ENCODE measurements around the gene RNF220. TPM values are rescaled to one million over a fixed set of nuclear protein-coding genes. Genes with fewer than 3 reads are reported as not detected.

RNF220 gene
- total and polyA plus RNA-seq, 2 of the 4 experiments (the other 2 are of a cell fraction) = 71.8 to 77.1 TPM

DNA sequence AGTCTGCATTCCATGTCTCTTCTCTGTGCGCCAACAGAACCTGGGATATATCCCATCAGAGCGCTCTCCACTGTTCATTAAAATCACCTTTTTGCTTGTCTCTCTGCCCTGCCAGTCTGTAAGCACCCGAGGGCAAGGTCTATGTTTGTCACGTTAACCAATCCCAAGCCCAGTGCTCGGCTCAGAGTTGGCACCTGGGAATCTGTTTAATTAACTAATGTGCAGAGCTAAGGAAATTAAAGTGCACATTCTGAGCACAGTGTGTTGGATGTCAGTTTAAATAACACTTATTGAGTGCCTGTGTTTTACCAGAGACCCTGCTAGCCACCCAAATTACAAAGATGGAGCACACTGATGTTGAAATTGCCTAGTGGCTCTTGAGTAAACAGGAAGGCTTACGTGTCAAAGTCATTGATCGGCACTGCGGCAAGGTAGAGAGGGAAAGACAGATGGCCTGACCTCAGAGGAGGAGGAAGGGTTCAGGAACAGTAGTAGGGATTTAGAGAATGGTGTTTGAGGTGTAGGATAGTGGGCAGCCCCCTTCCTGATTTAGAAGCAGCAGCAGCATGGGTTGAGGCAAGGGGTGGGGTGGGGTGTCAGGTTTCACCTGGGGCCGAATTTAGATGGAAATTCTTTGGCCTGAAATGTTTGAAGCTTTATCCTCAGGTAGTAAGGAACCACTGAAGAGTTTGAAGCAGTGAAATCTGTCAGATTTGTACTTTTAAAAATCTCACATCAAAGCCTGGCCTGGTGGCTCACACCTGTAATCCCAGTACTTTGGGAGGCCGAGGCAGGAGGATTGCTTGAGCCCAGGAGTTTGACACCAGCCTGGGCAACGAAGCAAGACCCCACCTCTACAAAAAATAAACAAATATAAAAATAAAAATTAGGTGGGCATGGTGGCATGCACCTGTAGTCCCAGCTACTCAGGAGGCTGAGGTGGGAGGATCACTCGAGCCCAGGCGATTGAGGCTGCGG, 277.1 kb downstream of the RNF220 start:
- Histone ChIP-seq H3K9me3 (ENCODE audit: control insufficient read depth, insufficient read depth, low read length) (no peaks in the 10 kb centered on the region), H3K27me3 (ENCODE audit: control insufficient read depth, insufficient read depth, low read length) (no peaks in the 10 kb centered on the region; the same call in 1 of the 2 replicates), H3K79me1 (ENCODE audit: low read depth in 1 of 2, low read length in 2 of 2) (no peaks in the 10 kb centered on the region; a peak in 1 of 4 replicates), H2BK15ac (ENCODE audit: low read depth, low read length) (no peak overlapping the region), H4K91ac (ENCODE audit: insufficient read depth, low read depth, low read length) (no peak overlapping the region), H3K56ac (ENCODE audit: extremely low read depth, insufficient read depth, low read length) (no peak overlapping the region), H3K4me2 (ENCODE audit: low read depth, low read length) (no peak overlapping the region), H2AFZ (replicated peaks; ENCODE audit: low read length, poor library complexity) (no peak overlapping the region), H3K36me3 (ENCODE audit: control insufficient read depth, insufficient read depth, low read length) (no peaks in the 10 kb centered on the region), H3K4me3 (ENCODE audit: insufficient read depth, low read depth, low read length) (no peak overlapping the region), H2BK120ac (ENCODE audit: low read depth, low read length) (no peak overlapping the region), H2AK5ac (ENCODE audit: low read depth, low read length) (no peak overlapping the region), H3K9me1 (ENCODE audit: insufficient read depth, low read length) (no peaks in the 10 kb centered on the region), H2BK20ac (ENCODE audit: low read depth, low read length) (no peak overlapping the region), H3K18ac (ENCODE audit: low read depth, low read length) (no peak overlapping the region), H2AK9ac (replicated peaks; ENCODE audit: low read depth, low read length, poor library complexity) (no peak overlapping the region), H4K8ac (ENCODE audit: low read depth in 2 of 2, low read length in 2 of 2) (no peak overlapping the region), H3K14ac (replicated peaks; ENCODE audit: low read depth, low read length) (no peak overlapping the region), H3K27ac (ENCODE audit: insufficient read depth, low read length) (no peak overlapping the region), H3K4ac (ENCODE audit: low read depth, low read length) (no peak overlapping the region), H4K20me1 (ENCODE audit: insufficient read depth, low read length) (no peaks in the 10 kb centered on the region), H3K23ac (ENCODE audit: low read depth, low read length) (no peak overlapping the region), H3K9ac (ENCODE audit: low read depth, low read length) (no peak overlapping the region), H3K4me1 (ENCODE audit: control insufficient read depth, insufficient read depth, low read length) (no peaks in the 10 kb centered on the region), H2BK5ac (ENCODE audit: low read depth, low read length, poor library complexity, severe bottlenecking) (no peak overlapping the region), H4K5ac (ENCODE audit: low read depth, low read length) (no peak overlapping the region)
- 40% methylated on average over 2 of the region's 14 CpGs; no CpG with 5 or more reads in 1 of the 2 experiments for WGBS, 2 experiments (ENCODE audit: extremely low coverage in 2 of 2, insufficient read length in 1 of 2)
- POLR2A ChIA-PET (ENCODE audit: unreplicated experiment) = no interaction called here
- dilution Hi-C loops (cut with HindIII; ENCODE audit: low sequenced_read_pairs, unreplicated experiment) = no loop called here
- CTCF ChIA-PET = no interaction called here
- ATAC-seq (ENCODE audit: low read depth) (no peak), DNase-seq (no peak)
- intact Hi-C loops (cut with micrococcal nuclease) = no loop called here
- no peak for TF ChIP-seq MAFK (IDR thresholded peaks at IDR 0.05; ENCODE audit: low read depth, low read length)
- TF ChIP-seq FOS (IDR thresholded peaks at IDR 0.05; ENCODE audit: low read depth, low read length) = no peak
- no peak for TF ChIP-seq MXI1 (IDR thresholded peaks at IDR 0.05; ENCODE audit: borderline replicate concordance, low read depth, low read length)
- TF ChIP-seq, protein P1, sequence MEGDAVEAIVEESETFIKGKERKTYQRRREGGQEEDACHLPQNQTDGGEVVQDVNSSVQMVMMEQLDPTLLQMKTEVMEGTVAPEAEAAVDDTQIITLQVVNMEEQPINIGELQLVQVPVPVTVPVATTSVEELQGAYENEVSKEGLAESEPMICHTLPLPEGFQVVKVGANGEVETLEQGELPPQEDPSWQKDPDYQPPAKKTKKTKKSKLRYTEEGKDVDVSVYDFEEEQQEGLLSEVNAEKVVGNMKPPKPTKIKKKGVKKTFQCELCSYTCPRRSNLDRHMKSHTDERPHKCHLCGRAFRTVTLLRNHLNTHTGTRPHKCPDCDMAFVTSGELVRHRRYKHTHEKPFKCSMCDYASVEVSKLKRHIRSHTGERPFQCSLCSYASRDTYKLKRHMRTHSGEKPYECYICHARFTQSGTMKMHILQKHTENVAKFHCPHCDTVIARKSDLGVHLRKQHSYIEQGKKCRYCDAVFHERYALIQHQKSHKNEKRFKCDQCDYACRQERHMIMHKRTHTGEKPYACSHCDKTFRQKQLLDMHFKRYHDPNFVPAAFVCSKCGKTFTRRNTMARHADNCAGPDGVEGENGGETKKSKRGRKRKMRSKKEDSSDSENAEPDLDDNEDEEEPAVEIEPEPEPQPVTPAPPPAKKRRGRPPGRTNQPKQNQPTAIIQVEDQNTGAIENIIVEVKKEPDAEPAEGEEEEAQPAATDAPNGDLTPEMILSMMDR (conservative IDR thresholded peaks at IDR 0.05; ENCODE audit: low read depth, low read length) = no peak
- TF ChIP-seq SMC3 (IDR thresholded peaks at IDR 0.05; ENCODE audit: low read depth, low read length) = no peak
- no peak for TF ChIP-seq POLR2A (IDR thresholded peaks at IDR 0.05; ENCODE audit: low read depth, low read length)
- TF ChIP-seq CHD1 (IDR thresholded peaks at IDR 0.05; ENCODE audit: low read depth, low read length) = no peak
- no peak for TF ChIP-seq MAZ (IDR thresholded peaks at IDR 0.05; ENCODE audit: borderline replicate concordance, low read depth, low read length)
- TF ChIP-seq RFX5 (IDR thresholded peaks at IDR 0.05; ENCODE audit: low read depth, low read length) = no peak
- TF ChIP-seq RCOR1 (IDR thresholded peaks at IDR 0.05; ENCODE audit: insufficient replicate concordance, low read length) = no peak
- TF ChIP-seq ELK1 (IDR thresholded peaks at IDR 0.05; ENCODE audit: borderline replicate concordance, low read depth, low read length) = no peak
- no peak for TF ChIP-seq NFE2L2 (IDR thresholded peaks at IDR 0.05; ENCODE audit: low read depth, low read length)
- no peak for TF ChIP-seq USF2 (IDR thresholded peaks at IDR 0.05; ENCODE audit: low read depth, low read length)
- no peak for TF ChIP-seq BHLHE40 (IDR thresholded peaks at IDR 0.05; ENCODE audit: low read depth, low read length)
- no TSS peak for BruUV-seq (replicated peaks)
- in situ Hi-C loops (cut with MboI; ENCODE audit: low sequenced_read_pairs) = no loop called here
